Pulmonary artery endothelial cell (primary cell): ENCODE data around the gene GRIN2C. TPM values are rescaled to one million over a fixed set of nuclear protein-coding genes. Genes with fewer than 3 reads are reported as not detected.

Experiments
- DNase-seq: peaks from one replicate; pipeline ENCODE4 v3.0.0-alpha.2; 2011; ENCODE audit warnings: low read depth, low spot score
- total RNA-seq: library from RNA; depleted of rRNA; stranded (reverse); fragments of >200 nt; gene quantifications from 2 replicates; pipeline ENCODE4 v1.2.3, GENCODE V29; 2014

The GRIN2C gene
- total RNA-seq, 1 donor from 2014 or later: 0.07 TPM

GRCh38 chr17:74864297-74864865 is 4.7 kb upstream of the GRIN2C start:
- no peak for DNase-seq

- DNase-seq: no peak
Measured at GRCh38 chr17:74863420-74864296, 4.0 kb upstream of the GRIN2C start.

- no peak for DNase-seq
Measured at GRCh38 chr17:74862919-74863318, 3.2 kb upstream of the GRIN2C start.

GRCh38 chr17:74862108-74862901 is 2.6 kb upstream of the GRIN2C start:
- DNase-seq: no peak

GRCh38 chr17:74861662-74862107 is 2.0 kb upstream of the GRIN2C start:
- no peak for DNase-seq

GRCh38 chr17:74860872-74861661 is 1.4 kb upstream of the GRIN2C start:
- DNase-seq: no peak

GRCh38 chr17:74860229-74860871 is 665 bp upstream of the GRIN2C start:
- no peak for DNase-seq

GRCh38 chr17:74858672-74859458 is 820 bp downstream of the GRIN2C start:
- no peak for DNase-seq

- no peak for DNase-seq
Measured at GRCh38 chr17:74857191-74857590, 2.5 kb downstream of the GRIN2C start.

- DNase-seq: no peak
Measured at GRCh38 chr17:74856112-74856511, 3.6 kb downstream of the GRIN2C start.

GRCh38 chr17:74855323-74855722 is 4.4 kb downstream of the GRIN2C start:
- DNase-seq: no peak

GRCh38 chr17:74854792-74855191 is 4.9 kb downstream of the GRIN2C start:
- DNase-seq: no peak

GRCh38 chr17:74853669-74854068 is 6.0 kb downstream of the GRIN2C start:
- no peak for DNase-seq

GRCh38 chr17:74853048-74853397 is 6.7 kb downstream of the GRIN2C start:
- no peak for DNase-seq

GRCh38 chr17:74852237-74853047 is 7.2 kb downstream of the GRIN2C start:
- DNase-seq: no peak

GRCh38 chr17:74851612-74852236 is 8.0 kb downstream of the GRIN2C start:
- DNase-seq: no peak

GRCh38 chr17:74850914-74851313 is 8.8 kb downstream of the GRIN2C start:
- no peak for DNase-seq

GRCh38 chr17:74850310-74850709 is 9.4 kb downstream of the GRIN2C start:
- DNase-seq: no peak
